Measurements from ENCODE around the gene RHOU.
"Not testable (repeated sequence)": the region's sequence is repeated elsewhere in the genome, so short reads cannot be mapped to it uniquely, and the experiment has no call there.

RHOU gene

GRCh38 chr1:228734881-228735801 is at the start of gene RHOU:
Gene RHOU (plus strand): TSS chr1:228735479. CDS start chr1:228735743, 264 bp downstream.
- peak; percentile 73 for DNase-seq

DNA sequence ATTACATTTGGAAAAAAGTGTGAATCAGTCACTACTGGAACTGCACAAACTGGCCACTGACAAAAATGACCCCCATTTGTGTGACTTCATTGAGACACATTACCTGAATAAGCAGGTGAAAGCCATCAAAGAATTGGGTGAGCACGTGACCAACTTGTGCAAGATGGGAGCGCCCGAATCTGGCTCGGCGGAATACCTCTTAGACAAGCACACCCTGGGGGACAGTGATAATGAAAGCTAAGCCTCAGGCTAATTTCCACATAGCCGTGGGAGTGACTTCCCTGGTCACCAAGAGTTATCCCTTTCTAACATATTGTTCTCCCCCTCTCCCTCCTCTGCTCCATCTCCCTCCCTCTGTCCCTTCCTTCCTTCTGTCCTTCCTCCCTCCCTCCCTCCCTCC is 47.7 kb upstream of the RHOU start:
- no peak for DNase-seq

DNA sequence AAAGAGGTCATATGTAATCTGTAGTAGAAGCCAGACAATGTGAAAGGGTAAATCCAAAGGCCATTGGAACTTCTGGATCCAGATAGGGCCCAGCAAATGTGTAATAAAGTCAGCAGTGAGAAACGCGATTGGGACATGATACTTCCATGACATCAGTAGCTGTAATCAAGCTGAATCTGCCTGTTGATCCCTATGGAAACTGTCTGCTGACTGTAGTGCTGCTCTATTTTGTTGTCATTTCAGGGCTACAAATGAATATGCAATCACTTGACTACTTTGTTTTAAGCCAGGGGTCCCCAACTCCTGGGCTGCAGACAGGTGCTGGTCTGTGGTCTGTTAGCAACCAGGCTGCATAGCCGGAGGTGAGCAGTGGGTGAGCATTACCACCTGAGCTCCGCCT is 46.0 kb upstream of the RHOU start:
- no peak for DNase-seq

DNA sequence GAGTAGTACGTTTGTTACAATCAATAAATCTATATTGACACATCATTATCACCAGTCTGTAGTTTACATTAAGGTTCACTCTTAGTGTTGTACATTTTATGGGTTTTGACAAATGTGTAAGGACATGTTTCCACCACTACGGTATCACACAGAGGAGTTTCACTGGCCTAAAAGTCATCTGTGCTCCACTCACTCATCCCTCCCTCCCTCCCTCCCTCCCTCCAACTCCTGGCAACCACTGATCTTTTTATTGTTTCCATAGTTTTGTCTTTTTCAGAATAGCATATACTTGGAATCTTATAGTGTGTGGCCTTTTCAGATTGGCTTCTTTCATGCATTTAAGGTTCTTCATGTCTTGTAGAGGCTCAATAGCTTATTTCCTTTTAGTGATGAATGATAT is 44.1 kb upstream of the RHOU start:
- no peak for DNase-seq

GRCh38 chr1:228691926-228692325 is 43.4 kb upstream of the RHOU start:
- no peak for DNase-seq

DNA sequence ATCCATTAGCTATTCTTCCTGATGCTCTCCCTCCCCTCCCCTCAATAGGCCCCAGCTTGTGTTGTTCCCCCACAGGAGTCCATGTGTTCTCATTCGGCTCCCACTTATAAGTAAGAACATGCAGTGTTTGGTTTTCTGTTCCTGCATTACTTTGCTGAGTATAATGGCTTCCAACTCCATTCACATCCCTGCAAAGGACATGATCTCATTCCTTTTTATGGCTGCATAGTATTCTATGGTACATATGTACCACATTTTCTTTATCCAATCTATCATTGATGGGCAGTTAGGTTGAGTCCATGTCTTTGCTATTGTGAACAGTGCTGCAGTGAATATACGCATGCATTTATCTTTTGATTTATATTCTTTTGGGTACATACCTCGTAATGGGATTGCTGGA is 40.8 kb upstream of the RHOU start:
- not testable (repeated sequence) for DNase-seq

- no peak for DNase-seq
These were observed 40.0 kb upstream of the RHOU start for GRCh38 chr1:228695015-228695955.

DNA sequence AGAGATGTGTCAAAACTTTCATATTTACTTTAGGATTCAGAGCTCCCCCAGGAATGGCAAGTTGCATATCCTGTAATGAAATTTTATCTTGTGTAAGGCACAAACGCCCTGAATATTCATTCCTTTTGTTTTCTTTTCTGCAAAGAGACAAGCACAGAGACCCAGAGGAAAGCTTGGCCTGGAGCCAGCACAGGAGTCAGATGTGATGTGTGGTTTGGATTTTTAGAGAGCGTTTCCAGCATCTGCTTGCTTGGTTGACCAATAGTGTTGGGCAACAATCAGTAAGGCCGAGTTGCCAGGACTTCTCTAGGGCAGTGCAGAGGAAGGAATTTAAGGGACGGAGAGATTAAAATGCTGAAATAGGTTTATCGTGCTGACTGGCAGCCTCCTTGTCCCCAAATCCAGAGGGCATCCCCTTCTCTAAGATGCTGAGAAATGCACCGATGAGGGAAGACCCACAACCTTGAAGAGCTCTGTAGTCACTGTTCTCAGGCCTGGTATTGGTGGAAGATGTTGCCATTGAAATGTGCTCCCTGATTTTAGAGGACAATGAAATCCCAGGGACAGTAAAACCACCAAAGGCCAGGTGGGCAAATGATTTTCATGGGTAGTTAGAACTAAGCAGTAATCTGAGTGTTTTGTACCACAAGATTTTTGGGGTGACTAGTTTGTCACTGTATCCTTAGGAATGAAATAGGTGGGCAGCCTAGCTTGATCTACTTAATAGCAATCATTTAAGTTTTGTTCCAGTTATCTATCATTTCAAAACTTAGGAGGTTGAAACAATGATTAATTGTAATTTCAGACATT is 37.9 kb upstream of the RHOU start:
- DNase-seq: no peak

DNA sequence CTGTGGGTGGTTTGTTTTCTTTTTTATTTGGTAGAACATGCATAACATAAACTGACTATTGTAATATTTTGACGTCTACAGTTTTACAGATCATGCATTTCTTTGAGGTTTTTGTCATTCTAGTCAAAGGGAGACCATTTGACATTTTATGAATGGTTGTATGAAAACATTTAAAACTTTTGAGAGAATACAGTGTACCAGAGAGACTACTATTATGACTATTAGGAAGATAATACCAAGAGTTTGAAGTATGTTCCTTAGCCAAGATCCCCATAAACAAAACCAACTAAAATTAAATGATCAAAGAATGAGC is 37.3 kb upstream of the RHOU start:
- no peak for DNase-seq

DNA sequence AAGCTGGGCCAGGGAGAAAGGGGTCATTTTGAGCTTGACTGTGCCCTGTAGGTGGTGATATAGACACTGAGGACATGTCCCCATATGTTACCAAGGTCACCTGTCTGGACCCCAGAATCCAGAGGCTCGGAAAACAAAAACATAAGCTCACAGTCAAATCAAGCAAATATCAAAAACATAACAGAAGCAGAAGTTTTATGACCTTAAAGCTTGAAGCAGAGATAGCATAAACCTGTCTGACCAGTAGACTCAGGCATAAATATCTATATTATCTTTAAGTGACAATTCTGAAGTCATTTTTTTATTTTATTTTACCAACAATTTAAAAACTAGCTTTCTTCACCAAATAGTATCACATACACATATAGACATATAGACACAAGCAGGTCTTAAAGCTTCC is 32.8 kb upstream of the RHOU start:
- DNase-seq: no peak

DNA sequence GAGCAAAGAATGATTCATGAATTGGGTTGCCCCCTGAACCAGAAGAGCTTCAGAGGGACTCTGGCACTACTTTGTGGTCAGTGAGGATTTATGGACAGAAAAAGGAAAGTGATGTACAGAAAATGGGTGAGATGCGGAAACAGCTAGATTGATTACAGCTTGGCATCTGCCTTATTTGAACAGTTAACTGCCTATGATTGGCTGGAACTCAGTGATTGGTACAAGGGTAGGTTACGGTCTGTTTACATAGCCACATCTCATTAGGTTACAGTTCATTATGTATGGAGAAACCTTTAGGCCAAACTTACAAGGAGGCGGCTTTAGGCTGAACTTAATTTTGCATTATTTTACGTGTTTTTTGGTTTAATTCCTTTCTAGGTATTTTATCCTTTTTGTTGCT is 29.0 kb upstream of the RHOU start:
- DNase-seq: no peak

- no peak for DNase-seq
These were observed 18.2 kb upstream of the RHOU start for GRCh38 chr1:228717081-228717480.

- no peak for DNase-seq
These were observed 13.9 kb upstream of the RHOU start for GRCh38 chr1:228721407-228721806.

GRCh38 chr1:228723287-228723686 is 12.0 kb upstream of the RHOU start:
- no peak for DNase-seq

GRCh38 chr1:228723921-228724320 is 11.4 kb upstream of the RHOU start:
- DNase-seq: no peak

DNA sequence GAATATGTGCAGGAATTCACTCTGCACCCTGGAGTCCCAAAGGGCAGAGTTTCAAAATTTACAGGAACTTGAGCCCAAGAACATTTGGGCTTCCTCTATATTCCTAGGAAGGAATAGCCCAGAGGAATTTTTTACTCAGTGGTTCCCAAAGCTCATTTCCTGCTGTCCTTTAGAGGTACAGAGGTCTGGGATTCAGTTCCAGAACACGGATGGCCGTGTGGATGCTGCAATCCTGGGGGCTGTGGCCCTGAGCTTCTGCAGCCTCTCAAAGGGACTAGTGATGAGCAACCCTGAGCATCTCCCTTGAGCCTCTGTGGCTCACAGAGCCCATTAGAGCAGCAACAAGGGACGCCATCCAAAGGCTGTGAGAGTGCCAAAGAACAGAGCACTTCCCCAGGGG is 10.1 kb upstream of the RHOU start:
- no peak for DNase-seq

- no peak for DNase-seq
These were observed 7.6 kb upstream of the RHOU start for GRCh38 chr1:228727681-228728171.

DNA sequence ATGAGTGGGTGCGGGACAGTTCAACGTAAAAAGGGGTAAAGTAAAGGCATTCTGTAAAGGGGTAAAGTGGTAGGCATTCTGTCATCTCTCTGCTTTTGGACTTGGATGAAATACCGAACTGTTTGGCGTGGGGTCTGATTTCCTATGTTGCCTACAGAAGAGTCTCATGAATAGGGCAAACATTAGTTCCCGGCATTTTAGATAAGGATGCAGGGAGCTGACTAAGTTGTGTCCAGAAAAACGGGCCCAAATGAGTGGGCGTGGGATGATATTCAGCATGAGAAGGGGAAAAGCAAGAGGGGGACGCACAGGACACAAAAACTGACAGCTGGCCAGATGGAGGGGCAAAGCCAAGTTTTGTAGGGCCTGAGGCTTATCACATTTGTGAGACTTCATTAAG is 2.9 kb upstream of the RHOU start:
- DNase-seq: no peak

GRCh38 chr1:228733576-228733975 is 1.7 kb upstream of the RHOU start:
- DNase-seq: no peak

- no peak for DNase-seq
These were observed 750 bp downstream of the RHOU start for GRCh38 chr1:228735871-228736586.

DNA sequence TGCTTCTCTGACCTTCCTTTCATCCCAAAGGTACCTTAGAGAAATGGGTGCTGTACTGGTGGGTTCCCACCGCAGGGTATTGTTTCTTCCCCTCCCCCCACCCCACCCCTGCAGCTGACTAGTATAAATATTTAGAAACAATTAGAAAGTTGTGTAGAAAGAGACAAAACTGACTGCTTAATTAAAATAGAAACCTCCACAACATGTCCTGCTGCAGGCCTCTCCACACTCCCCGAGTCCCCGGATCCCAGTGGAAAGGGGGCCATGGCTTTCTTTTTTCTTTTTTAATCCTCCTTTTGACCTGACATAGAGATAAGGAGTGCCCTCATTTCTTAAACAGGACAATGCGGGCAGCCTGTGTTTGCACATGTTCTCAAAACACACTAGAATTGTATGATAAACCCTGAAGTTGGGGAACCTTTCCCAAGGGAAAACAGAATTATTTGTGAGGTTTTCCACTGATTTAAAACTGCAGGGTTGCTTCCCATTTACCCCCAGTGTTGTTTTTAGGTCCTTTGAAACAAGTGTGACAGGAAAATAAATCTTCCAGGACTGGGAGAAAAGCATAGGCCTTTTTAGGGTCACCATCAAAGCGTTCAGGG is 1.7 kb downstream of the RHOU start:
- DNase-seq: no peak

GRCh38 chr1:228737601-228738041 is 2.3 kb downstream of the RHOU start:
- no peak for DNase-seq
